CD14-positive monocyte (primary cell): ENCODE results near the gene GIT1. TPM values are rescaled to one million over a fixed set of nuclear protein-coding genes. Genes with fewer than 3 reads are reported as not detected.

ENCODE experiments used
- DNase-seq, 3 donors: peaks; one replicate each; pipeline ENCODE4 v3.0.0-alpha.2; 2011 to 2022
- H2AFZ ChIP-seq: 2 replicates; pipeline ENCODE4 v1.6.0; 2012; ENCODE audit warnings: mild to moderate bottlenecking, low read depth, low read length, inconsistent platforms; ENCODE audit not compliant: insufficient read depth, poor library complexity, severe bottlenecking
- H3K27ac ChIP-seq, 2 donors: 1 replicate in 1 of 2; 2 replicates in 1 of 2; pipeline ENCODE4 v1.5.1; 2012 to 2013; ENCODE audit warnings: low read length in 2 of 2, control low read depth in 1 of 2, inconsistent platforms in 1 of 2, low read depth in 1 of 2, mild to moderate bottlenecking in 1 of 2
- H3K27me3 ChIP-seq, 2 donors: one replicate each; pipeline versions ENCODE4 v1.6.0 to v1.6.1; 2011 to 2013; ENCODE audit warnings: low read length in 2 of 2; ENCODE audit not compliant: control insufficient read depth in 2 of 2, insufficient read depth in 2 of 2
- H3K36me3 ChIP-seq, 2 donors: replicated peaks in 1 of 2; 1 replicate in 1 of 2; 2 replicates in 1 of 2; pipeline versions ENCODE4 v1.5.1 to v1.6.1; 2012 to 2013; ENCODE audit warnings: low read length in 2 of 2, control low read depth in 1 of 2, inconsistent platforms in 1 of 2, mild to moderate bottlenecking in 1 of 2; ENCODE audit not compliant: insufficient read depth in 2 of 2, control insufficient read depth in 1 of 2
- H3K4me1 ChIP-seq, 2 donors: 1 replicate in 1 of 2; 2 replicates in 1 of 2; pipeline versions ENCODE4 v1.5.1 to v1.6.1; 2012 to 2013; ENCODE audit warnings: low read length in 2 of 2, control low read depth in 1 of 2, inconsistent platforms in 1 of 2, mild to moderate bottlenecking in 1 of 2, moderate library complexity in 1 of 2; ENCODE audit not compliant: insufficient read depth in 2 of 2, control insufficient read depth in 1 of 2
- H3K4me2 ChIP-seq: replicated peaks from 2 replicates; pipeline ENCODE3; 2012; ENCODE audit warnings: low read length, moderate library complexity, mild to moderate bottlenecking; ENCODE audit not compliant: poor library complexity, severe bottlenecking; ENCODE audit errors: extremely low read depth
- H3K4me3 ChIP-seq, 3 experiments: fragments of 200-600 bp in 1 of 3; sonication (generic) in 1 of 3; replicated peaks in 1 of 3; 1 replicate in 2 of 3; 2 replicates in 1 of 3; pipeline ENCODE4 v1.5.1; 2011 to 2013; ENCODE audit warnings: low read length in 3 of 3, mild to moderate bottlenecking in 3 of 3, control low read depth in 2 of 3, low read depth in 2 of 3, inconsistent platforms in 1 of 3, moderate library complexity in 1 of 3
- H3K79me2 ChIP-seq: 2 replicates; pipeline ENCODE4 v1.6.0; 2012; ENCODE audit warnings: mild to moderate bottlenecking, control low read depth, inconsistent platforms, low read length, moderate library complexity; ENCODE audit not compliant: insufficient read depth
- H3K9ac ChIP-seq: 2 replicates; pipeline ENCODE4 v1.6.0; 2017; ENCODE audit warnings: low read length, mild to moderate bottlenecking; ENCODE audit not compliant: insufficient read depth, poor library complexity, severe bottlenecking
- H3K9me3 ChIP-seq, 2 donors: replicated peaks in 1 of 2; 1 replicate in 1 of 2; 2 replicates in 1 of 2; pipeline versions ENCODE4 v1.5.1 to v1.6.1; 2012 to 2013; ENCODE audit warnings: low read length in 2 of 2, control low read depth in 1 of 2; ENCODE audit not compliant: control insufficient read depth in 1 of 2, insufficient read depth in 1 of 2
- H4K20me1 ChIP-seq: 2 replicates; pipeline ENCODE4 v1.6.0; 2012; ENCODE audit warnings: mild to moderate bottlenecking, low read length, control low read depth, moderate library complexity; ENCODE audit not compliant: insufficient read depth
- H3K27ac Mint-ChIP-seq, 7 donors: one replicate each; pipeline ENCODE4 v1.8.0; 2020; ENCODE audit warnings: mild to moderate bottlenecking in 7 of 7, mixed read lengths in 7 of 7, moderate library complexity in 6 of 7, inconsistent platforms in 2 of 7
- H3K27me3 Mint-ChIP-seq, 3 donors: one replicate each; pipeline ENCODE4 v1.8.0; 2021 to 2022; ENCODE audit warnings: low read depth in 3 of 3, mild to moderate bottlenecking in 3 of 3, mixed read lengths in 3 of 3, moderate library complexity in 3 of 3, inconsistent platforms in 1 of 3
- H3K36me3 Mint-ChIP-seq, 2 donors: one replicate each; pipeline ENCODE4 v1.8.0; 2020; ENCODE audit warnings: mixed read lengths in 2 of 2, inconsistent platforms in 1 of 2, mild to moderate bottlenecking in 1 of 2
- H3K4me1 Mint-ChIP-seq: one replicate; pipeline ENCODE4 v1.8.0; 2020; ENCODE audit warnings: mild to moderate bottlenecking, mixed read lengths
- H3K4me3 Mint-ChIP-seq, 2 donors: one replicate each; pipeline ENCODE4 v1.8.0; 2020; ENCODE audit warnings: mild to moderate bottlenecking in 2 of 2, mixed read lengths in 2 of 2, moderate library complexity in 1 of 2
- H3K9me3 Mint-ChIP-seq, 7 donors: one replicate each; pipeline ENCODE4 v1.8.0; 2020 to 2022; ENCODE audit warnings: mixed read lengths in 7 of 7, mild to moderate bottlenecking in 6 of 7, moderate library complexity in 6 of 7, inconsistent platforms in 2 of 7
- WGBS: methylation state at CpG from one replicate; pipeline ENCODE4 v1.1.5; 2013; ENCODE audit warnings: missing lambda C conversion rate; ENCODE audit not compliant: insufficient coverage; 5-methylcytosine and 5-hydroxymethylcytosine counted together
- intact Hi-C, 2 donors: fragments of 100-400 bp; cut with micrococcal nuclease; formaldehyde crosslinking; loops; one replicate each; pipeline versions ENCODE4 v1.15.0 to v1.15.1; 2023
- polyA plus RNA-seq, 3 donors: library from polyadenylated mRNA; depleted of rRNA in 1 of 3; unstranded in 2 of 3; stranded (reverse) in 1 of 3; fragments of 300-500 nt in 2 of 3; fragments of >200 nt in 1 of 3; fragmentation: Illumina TruSeq in 2 of 3; gene quantifications; 1 replicate in 2 of 3; 2 replicates in 1 of 3; pipeline ENCODE4 v1.2.3, GENCODE V29; 2012 to 2021
- TF ChIP-seq, protein P1 (sequence below): fragments of 200-600 bp; IDR thresholded peaks from one replicate; pipeline ENCODE4 v1.8.0; 2022; ENCODE audit warnings: antibody characterized with exemption, mild to moderate bottlenecking

Gene GIT1
- polyA plus RNA-seq, 3 donors, result 3.1 to 41.7 (median 4.4) TPM

- Histone ChIP-seq H3K4me3 (peak overlapping the region in 1 of 3 experiments; percentile 79), H2AFZ (no peak overlapping the region), H3K4me2 (peak overlapping the region; percentile 82), H3K4me1 (peaks cover 77 to 80% of the 10 kb centered on the region in 2 donors), H3K27me3 (peaks cover 0 to 11% of the 10 kb centered on the region in 2 donors), H3K36me3 (peaks cover 2 to 10% of the 10 kb centered on the region in 2 donors), H3K9me3 (no peaks in the 10 kb centered on the region), H4K20me1 (peaks cover 61% of the 10 kb centered on the region), H3K27ac (peak overlapping the region in 1 of 2 donors; percentile 38), H3K9ac (peak overlapping the region; percentile 46), H3K79me2 (peaks cover 63% of the 10 kb centered on the region)
- Mint-ChIP-seq H3K4me1 (peaks cover 77% of the 10 kb centered on the region), H3K36me3 (peaks cover 6 to 13% of the 10 kb centered on the region in 2 donors), H3K9me3 (peaks cover 0 to under 1% (median 0%) of the 10 kb centered on the region in 7 donors), H3K4me3 (peak overlapping the region; percentile 91 to 93), H3K27me3 (peaks cover 6 to 21% (median 14%) of the 10 kb centered on the region in 3 donors), H3K27ac (peak overlapping the region in 1 of 7 donors; percentile 48)
- intact Hi-C loops, result loop anchor here in 1 of 2 donors (10.0 kb wide), 1 partner anchor 337 kb away; no protein-coding TSS in a partner anchor
- TF ChIP-seq, protein P1, sequence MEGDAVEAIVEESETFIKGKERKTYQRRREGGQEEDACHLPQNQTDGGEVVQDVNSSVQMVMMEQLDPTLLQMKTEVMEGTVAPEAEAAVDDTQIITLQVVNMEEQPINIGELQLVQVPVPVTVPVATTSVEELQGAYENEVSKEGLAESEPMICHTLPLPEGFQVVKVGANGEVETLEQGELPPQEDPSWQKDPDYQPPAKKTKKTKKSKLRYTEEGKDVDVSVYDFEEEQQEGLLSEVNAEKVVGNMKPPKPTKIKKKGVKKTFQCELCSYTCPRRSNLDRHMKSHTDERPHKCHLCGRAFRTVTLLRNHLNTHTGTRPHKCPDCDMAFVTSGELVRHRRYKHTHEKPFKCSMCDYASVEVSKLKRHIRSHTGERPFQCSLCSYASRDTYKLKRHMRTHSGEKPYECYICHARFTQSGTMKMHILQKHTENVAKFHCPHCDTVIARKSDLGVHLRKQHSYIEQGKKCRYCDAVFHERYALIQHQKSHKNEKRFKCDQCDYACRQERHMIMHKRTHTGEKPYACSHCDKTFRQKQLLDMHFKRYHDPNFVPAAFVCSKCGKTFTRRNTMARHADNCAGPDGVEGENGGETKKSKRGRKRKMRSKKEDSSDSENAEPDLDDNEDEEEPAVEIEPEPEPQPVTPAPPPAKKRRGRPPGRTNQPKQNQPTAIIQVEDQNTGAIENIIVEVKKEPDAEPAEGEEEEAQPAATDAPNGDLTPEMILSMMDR, result no peak
- no CpG with 5 or more reads among the region's 6 CpGs for WGBS
- DNase-seq, result no peak
These were observed 1.9 kb downstream of the GIT1 start for GRCh38 chr17:29587591-29587990.

DNA sequence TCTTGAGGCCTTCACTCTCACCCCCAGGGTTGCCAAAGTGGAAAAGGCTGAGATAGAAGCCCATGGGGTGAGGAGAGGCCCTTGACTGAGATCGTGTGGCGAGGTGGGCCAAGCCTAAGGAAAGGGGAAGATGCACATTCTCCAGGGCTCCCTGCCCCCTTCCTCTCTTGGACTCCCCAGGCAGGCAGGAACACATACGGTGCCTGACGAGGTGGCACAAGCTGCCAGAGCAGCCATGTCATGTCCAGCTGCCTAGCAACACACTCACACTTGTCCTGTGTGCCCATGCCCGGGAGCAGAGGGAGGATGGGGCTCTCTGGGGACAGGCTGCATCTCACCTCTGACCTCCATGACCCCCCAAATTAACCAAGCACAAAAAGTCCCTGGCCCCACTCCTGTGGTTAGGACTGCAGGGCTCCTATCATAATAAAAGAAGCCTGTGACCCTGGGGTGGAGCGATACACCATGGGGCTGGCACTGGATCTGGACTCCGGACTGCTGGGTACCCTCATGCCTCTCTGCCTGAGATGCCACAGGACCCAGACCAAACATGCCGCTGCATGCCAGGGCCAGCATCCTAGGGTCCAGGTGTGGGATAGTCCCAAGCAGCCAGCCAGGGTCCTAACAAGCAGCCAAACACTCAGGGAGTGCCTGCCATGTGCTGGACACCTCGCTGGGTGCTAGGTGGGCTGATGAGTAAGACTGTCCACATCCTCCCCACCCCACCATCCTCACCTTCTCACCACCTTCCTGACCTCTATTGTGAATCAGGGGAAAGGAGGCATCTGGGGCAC is 2.6 kb downstream of the GIT1 start:
- peak in 2 of 3 donors; percentile 29 to 45 for DNase-seq
- intact Hi-C loops, result loop anchor here in 1 of 2 donors (10.0 kb wide), 1 partner anchor 338 kb away; no protein-coding TSS in a partner anchor
- TF ChIP-seq, protein P1, result no peak
- peaks cover 11 to 20% of the 10 kb centered on the region in 2 donors for H3K36me3 Mint-ChIP-seq
- peaks cover 2 to 16% (median 7%) of the 10 kb centered on the region in 3 donors for H3K27me3 Mint-ChIP-seq
- no peak overlapping the region for H3K9ac ChIP-seq
- H3K9me3 ChIP-seq, result no peaks in the 10 kb centered on the region
- H3K36me3 ChIP-seq, result peaks cover 9 to 17% of the 10 kb centered on the region in 2 donors
- H3K4me1 Mint-ChIP-seq, result peaks cover 70% of the 10 kb centered on the region
- H3K9me3 Mint-ChIP-seq, result no peaks in the 10 kb centered on the region
- peak overlapping the region; percentile 30 for H3K4me2 ChIP-seq
- H3K4me3 ChIP-seq, result peak overlapping the region in 1 of 3 experiments; percentile 79
- no peak overlapping the region for H3K27ac ChIP-seq
- peaks cover 70 to 73% of the 10 kb centered on the region in 2 donors for H3K4me1 ChIP-seq
- H4K20me1 ChIP-seq, result peaks cover 63% of the 10 kb centered on the region
- no peak overlapping the region for H2AFZ ChIP-seq
- peaks cover 63% of the 10 kb centered on the region for H3K79me2 ChIP-seq
- peak overlapping the region in 4 of 7 donors; percentile 18 to 61 (median 24) for H3K27ac Mint-ChIP-seq
- WGBS, result 67% methylated on average over 5 of the region's 9 CpGs
- peak overlapping the region in 1 of 2 donors; percentile 34 for H3K4me3 Mint-ChIP-seq
- peaks cover 0 to 4% of the 10 kb centered on the region in 2 donors for H3K27me3 ChIP-seq
